Activated CD8-positive, alpha-beta memory T cell treated with anti-CD3 and anti-CD28 coated beads for 24 hours (primary cell): ENCODE measurements around the gene ZC3H7B.
"Not testable (repeated sequence)": the region's sequence is repeated elsewhere in the genome, so short reads cannot be mapped to it uniquely, and the experiment has no call there.

Source experiments
- DNase-seq: peaks from one replicate; pipeline ENCODE4 v3.0.0-alpha.2; 2020

ZC3H7B gene

DNA sequence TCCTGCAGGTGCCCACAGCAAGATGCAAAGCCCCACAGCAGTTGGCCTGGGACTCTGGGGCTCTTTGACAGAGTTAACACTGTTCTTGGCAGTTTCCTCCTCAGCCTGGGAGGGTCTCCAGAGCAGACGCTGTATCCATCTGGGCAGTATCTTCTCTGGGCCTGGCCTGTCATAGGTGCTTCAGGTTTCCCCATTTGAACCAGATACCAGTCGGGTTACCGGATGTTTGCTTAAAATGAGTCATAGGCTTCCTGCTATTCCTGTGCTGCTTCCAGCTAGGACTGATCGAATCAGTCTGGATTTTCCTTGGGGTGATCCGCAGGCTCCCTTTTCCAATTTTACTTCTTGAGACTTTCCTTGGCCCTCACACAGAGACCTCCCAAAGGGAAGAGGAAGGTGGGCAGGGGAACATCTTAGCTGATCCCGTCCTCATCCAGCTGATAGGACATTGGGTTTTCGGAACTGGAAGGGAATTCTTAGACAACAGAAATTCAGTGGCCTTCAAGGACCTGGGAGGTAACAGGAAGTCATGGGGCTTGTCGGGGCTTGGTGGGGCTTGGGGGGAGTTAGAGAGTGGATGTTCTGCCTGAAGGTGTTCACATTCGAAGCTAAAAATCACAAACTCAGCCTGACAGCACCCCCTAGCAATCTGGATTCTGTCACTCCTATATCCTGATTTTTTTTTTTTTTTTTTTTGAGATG lies 12.9 kb upstream of the ZC3H7B start:
- DNase-seq = no peak

GRCh38 chr22:41289671-41290070 lies 11.7 kb upstream of the ZC3H7B start:
- DNase-seq = no peak

GRCh38 chr22:41290262-41291221 lies 10.8 kb upstream of the ZC3H7B start:
- no peak for DNase-seq

DNA sequence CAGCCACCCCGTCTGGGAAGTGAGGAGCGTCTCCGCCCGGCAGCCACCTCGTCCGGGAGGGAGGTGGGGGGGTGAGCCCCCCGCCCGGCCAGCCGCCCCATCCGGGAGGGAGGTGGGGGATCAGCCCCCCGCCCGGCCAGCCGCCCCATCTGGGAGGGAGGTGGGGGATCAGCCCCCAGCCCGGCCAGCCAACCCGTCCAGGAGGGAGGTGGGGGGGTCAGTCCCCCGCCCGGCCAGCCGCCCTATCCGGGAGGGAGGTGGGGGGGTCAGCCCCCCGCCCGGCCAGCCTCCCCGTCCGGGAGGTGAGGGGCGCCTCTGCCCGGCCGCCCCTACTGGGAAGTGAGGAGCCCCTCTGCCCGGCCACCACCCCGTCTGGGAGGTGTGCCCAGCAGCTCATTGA lies 6.5 kb upstream of the ZC3H7B start:
- not testable (repeated sequence) for DNase-seq

- no peak for DNase-seq
Observed at GRCh38 chr22:41296826-41297667, 4.3 kb upstream of the ZC3H7B start.

DNA sequence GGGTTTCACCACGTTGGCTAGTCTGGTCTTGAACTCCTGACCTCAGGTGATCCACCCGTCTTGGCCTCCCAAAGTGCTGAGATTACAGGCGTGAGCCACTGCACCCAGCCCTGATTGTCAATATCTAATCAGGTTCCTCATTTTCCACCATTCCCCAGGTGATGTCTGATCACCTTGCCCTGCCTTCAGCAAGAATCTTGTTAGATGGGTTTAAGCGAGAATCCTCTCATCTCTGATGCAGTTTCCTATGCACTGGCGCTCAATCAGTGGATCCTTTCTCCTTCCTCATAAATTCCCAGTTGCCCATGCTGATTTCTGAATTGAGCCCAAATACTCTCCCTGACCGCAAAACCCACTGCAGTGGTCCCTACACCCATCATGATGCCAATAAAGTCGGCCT lies 664 bp upstream of the ZC3H7B start:
- DNase-seq = no peak

DNA sequence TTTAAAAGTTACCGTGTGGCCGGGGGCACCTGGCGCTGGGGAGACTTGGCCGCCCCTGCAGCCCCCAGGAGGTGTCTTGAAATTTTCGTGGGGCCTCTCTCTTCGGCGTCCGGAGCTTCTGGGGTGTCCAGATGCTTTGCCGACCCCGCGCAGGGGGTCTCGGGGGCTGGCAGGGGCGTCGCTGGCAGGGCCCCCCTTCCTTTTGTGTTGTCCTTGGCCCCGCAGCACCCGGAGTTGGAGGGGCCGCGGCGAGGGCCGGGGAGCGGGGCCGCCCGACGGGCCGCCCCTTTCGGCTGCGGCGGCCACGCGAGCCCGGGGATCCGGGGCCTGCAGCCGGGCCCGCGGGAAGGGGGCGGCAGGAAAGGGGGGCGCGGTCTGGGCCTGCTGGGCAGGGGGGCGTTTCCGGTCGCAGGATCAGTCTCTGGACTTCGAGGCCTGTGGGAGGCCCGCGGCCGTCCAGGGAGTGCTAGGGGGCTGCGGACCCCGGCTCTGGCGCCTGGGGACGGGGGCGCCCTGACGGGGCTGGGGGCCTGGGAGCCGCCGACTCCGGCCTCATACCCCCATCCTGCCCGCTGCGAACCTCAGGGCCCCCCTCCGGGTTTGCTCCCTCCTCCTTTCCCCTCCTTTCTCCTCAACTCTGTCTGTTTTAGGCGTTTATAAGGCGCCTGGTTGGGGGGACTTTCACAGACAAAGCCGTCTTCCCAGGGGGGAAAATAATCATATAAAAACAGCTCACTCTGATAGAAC lies 869 bp downstream of the ZC3H7B start:
- DNase-seq = peak; percentile 70

GRCh38 chr22:41302811-41303210 lies 1.5 kb downstream of the ZC3H7B start:
- no peak for DNase-seq

GRCh38 chr22:41305646-41306045 lies 4.3 kb downstream of the ZC3H7B start:
- no peak for DNase-seq

DNA sequence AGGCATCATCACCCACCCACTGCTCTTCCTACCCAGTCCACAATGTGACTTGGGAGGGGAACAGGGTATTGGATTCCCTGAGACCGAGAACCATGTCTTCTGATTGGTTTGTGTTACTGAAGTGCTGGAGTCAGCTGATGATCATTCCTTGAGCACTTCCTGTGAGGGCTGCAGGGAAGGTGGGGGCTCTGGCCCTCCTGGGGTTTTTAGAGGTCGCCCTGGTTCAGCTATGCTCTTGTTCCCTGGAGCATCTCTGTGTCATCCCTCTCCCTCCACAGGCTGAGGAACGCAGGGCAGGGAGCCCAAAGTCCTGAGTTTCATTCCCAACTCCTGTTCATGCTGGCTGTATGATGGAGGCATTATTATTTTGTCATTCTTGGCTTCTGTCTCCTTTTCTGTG lies 6.7 kb downstream of the ZC3H7B start:
- DNase-seq = no peak

DNA sequence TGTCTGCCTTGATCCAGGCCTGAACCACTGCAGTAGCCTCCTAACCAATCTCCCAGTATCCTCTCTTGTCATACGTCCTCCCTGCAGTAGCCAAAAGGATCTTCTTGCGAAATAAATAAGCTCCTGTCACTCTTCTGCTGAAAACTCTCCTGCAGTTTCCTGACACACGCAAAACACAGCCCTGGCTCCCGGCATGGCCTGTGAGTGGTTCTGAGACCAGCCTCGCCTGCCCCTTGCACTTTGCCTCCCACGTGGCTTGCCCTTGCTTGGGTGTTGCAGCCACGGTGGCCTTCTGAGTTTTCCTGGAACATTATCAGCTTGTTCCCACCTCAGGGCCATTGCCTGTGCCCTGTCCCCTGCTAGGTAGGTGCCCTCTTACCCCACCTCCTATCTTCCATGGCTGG lies 7.2 kb downstream of the ZC3H7B start:
- DNase-seq = no peak

- DNase-seq = no peak
Observed at GRCh38 chr22:41310336-41310735, 9.0 kb downstream of the ZC3H7B start.

- no peak for DNase-seq
Observed at GRCh38 chr22:41311487-41311886, 10.2 kb downstream of the ZC3H7B start.

DNA sequence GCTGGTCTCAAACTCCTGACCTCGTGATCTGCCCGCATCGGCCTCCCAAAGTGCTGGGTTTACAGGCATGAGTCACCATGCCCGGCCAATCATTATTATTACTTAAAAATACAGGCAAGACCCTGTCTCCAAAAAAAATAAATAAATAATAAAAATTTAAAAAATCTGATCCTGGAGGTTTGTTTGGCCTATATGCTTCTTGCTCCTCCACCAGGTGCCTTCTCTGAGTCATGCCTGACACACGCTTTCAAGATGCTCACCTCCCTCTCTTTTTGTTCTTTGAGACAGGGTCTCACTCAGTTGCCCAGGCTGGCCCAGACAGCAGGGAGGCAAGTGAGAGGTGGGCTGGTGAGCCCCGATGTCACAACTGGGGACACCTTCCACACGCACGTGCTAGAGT lies 13.5 kb downstream of the ZC3H7B start:
- no peak for DNase-seq

- DNase-seq = no peak
Observed at GRCh38 chr22:41315586-41315985, 14.3 kb downstream of the ZC3H7B start.

DNA sequence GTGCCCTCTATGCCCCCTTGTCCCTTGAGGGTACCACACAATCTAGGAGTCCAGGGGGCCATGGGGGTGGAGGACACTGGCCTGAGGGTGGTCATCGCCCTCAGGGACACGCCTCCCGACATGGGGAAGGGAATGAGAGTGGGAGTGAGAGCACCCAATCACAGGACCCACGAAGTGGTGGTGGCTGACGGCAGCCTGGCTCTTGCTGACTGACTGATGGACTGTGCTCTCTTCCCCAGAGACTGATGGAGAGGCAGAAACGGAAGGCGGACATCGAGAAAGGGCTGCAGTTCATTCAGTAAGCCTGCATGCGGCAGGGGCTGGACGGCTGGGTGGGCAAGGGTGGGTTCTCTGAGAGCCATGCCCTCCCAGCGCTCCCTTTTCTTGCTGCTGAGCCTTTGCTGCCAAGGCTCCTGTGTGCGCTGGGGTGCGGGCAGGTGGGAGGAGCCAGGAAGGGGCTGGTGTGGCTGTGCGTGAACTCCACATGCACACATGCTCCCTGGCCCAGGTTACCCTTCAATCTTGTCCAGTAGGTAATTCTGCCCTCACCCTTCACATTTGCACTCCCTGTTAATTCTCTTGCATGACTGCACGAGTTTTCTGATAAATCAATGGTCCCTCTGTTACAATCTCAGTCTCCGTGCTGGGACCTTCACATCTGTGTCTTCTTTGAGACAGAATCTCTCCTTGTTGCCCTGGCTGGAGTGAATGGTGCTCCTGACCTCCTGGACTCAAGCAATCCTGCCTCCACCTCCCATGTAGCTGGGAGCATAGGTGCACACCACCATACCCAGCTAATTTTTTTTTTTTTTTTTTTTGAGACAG lies 19.3 kb downstream of the ZC3H7B start:
- no peak for DNase-seq

- DNase-seq = no peak
Observed at GRCh38 chr22:41324821-41325528, 23.6 kb downstream of the ZC3H7B start.

GRCh38 chr22:41327124-41327523 lies 25.8 kb downstream of the ZC3H7B start:
- DNase-seq = no peak

DNA sequence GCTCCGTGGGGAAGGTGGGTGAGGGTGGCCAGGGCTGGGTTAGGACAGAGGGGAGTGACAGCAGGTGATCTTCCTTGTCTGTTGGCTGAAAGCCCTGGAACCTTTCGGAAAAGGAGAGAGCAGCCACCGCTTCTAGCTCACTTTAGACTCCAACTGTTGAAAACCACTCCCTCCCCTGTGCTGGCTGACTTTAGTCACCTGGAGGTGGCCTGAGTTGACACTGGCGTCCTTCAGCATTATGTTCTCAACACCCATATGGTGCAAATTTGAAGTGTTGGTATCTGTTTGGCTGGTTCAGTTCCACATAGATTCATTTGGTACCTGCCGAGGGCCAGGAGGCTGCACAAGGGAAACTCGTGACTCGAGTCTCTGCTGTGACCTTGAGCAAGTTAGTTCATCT lies 28.8 kb downstream of the ZC3H7B start:
- DNase-seq = no peak

GRCh38 chr22:41332217-41332939 lies 31.1 kb downstream of the ZC3H7B start:
- no peak for DNase-seq
